ENCODE measurements around the gene ASF1A.

DNA sequence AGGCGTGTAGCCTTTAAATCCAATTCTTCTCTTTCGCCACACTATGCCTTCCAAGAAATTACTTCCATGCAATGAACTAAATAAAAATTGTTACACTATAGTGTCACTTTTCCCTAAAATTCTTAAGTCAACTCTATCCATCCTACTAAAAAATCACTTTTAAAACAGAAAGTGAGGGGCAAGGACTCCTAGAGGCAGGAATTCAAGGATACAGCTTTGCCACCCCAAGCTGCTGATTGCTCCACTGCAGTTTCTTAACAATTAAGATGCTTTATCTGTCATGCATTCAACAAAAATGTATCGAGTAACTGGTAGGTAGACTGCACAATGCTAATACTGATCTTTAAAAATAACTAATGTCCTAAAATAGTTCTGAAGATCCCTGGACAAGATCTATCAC is 36.7 kb downstream of the ASF1A start:
- TF ChIP-seq, protein P1, sequence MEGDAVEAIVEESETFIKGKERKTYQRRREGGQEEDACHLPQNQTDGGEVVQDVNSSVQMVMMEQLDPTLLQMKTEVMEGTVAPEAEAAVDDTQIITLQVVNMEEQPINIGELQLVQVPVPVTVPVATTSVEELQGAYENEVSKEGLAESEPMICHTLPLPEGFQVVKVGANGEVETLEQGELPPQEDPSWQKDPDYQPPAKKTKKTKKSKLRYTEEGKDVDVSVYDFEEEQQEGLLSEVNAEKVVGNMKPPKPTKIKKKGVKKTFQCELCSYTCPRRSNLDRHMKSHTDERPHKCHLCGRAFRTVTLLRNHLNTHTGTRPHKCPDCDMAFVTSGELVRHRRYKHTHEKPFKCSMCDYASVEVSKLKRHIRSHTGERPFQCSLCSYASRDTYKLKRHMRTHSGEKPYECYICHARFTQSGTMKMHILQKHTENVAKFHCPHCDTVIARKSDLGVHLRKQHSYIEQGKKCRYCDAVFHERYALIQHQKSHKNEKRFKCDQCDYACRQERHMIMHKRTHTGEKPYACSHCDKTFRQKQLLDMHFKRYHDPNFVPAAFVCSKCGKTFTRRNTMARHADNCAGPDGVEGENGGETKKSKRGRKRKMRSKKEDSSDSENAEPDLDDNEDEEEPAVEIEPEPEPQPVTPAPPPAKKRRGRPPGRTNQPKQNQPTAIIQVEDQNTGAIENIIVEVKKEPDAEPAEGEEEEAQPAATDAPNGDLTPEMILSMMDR (IDR thresholded peaks at IDR 0.05; ENCODE audit: insufficient read depth, low read length, poor library complexity, severe bottlenecking) = no peak
- TF ChIP-seq EZH2phosphoT487 (conservative IDR thresholded peaks at IDR 0.05; ENCODE audit: low read length) = no peak

All from SU-DHL-6 (cell line).